GM23338 (cell line): ENCODE measurements around the gene NDUFA13. TPM values are rescaled to one million over a fixed set of nuclear protein-coding genes. Genes with fewer than 3 reads are reported as not detected.

Experiments
- ATAC-seq: fragments of 200-7000 bp; cut with Tn5 transposase; 3 replicates; pipeline ENCODE4 v1.9.1; 2020
- DNase-seq: peaks from one replicate; pipeline ENCODE4 v3.0.0-alpha.2; 2015; ENCODE audit warnings: low spot score
- H2AFZ ChIP-seq: fragments of 200-600 bp; sonication (generic); 2 replicates; pipeline ENCODE4 v1.8.0; 2016; ENCODE audit warnings: antibody characterized with exemption, mild to moderate bottlenecking, moderate library complexity
- H3F3A ChIP-seq: fragments of 200-600 bp; sonication (generic); replicated peaks from 2 replicates; pipeline ENCODE4 v1.8.0; 2017; ENCODE audit warnings: antibody characterized with exemption, mixed run types, low read depth
- H3K27ac ChIP-seq: fragments of 200-600 bp; sonication (generic); 2 replicates; pipeline ENCODE4 v1.6.1; 2016; ENCODE audit warnings: low read depth
- H3K27me3 ChIP-seq: fragments of 200-600 bp; sonication (generic); 2 replicates; pipeline ENCODE4 v1.8.0; 2016; ENCODE audit warnings: mild to moderate bottlenecking, mixed run types, moderate library complexity; ENCODE audit not compliant: insufficient read depth
- H3K36me3 ChIP-seq: fragments of 200-600 bp; sonication (generic); 2 replicates; pipeline ENCODE4 v1.8.0; 2016; ENCODE audit warnings: mild to moderate bottlenecking; ENCODE audit not compliant: insufficient read depth
- H3K4me1 ChIP-seq: fragments of 200-600 bp; sonication (generic); 2 replicates; pipeline ENCODE4 v1.8.0; 2016; ENCODE audit warnings: mild to moderate bottlenecking, moderate library complexity; ENCODE audit not compliant: insufficient read depth
- H3K4me2 ChIP-seq: fragments of 200-600 bp; sonication (generic); 2 replicates; pipeline ENCODE4 v1.7.1; 2017; ENCODE audit warnings: mixed run types
- H3K4me3 ChIP-seq: fragments of 200-600 bp; sonication (generic); 2 replicates; pipeline ENCODE4 v1.6.1; 2016; ENCODE audit warnings: mixed run types
- H3K79me2 ChIP-seq: fragments of 200-600 bp; sonication (generic); replicated peaks from 2 replicates; pipeline ENCODE4 v1.8.0; 2017; ENCODE audit warnings: mild to moderate bottlenecking; ENCODE audit not compliant: insufficient read depth
- H3K9me2 ChIP-seq: fragments of 200-600 bp; sonication (generic); 2 replicates; pipeline ENCODE4 v1.8.0; 2017; ENCODE audit not compliant: insufficient read depth
- H4K20me1 ChIP-seq: fragments of 200-600 bp; sonication (generic); replicated peaks from 2 replicates; pipeline ENCODE4 v1.8.0; 2017; ENCODE audit warnings: mild to moderate bottlenecking; ENCODE audit not compliant: insufficient read depth
- H3K27ac Mint-ChIP-seq: 2 replicates; pipeline ENCODE4 v1.8.0; 2020; ENCODE audit warnings: inconsistent platforms, mild to moderate bottlenecking, moderate library complexity, mixed read lengths
- H3K27me3 Mint-ChIP-seq: 3 replicates; pipeline ENCODE4 v1.8.0; 2022; ENCODE audit warnings: low read depth, mild to moderate bottlenecking, moderate library complexity, mixed read lengths, inconsistent platforms; ENCODE audit not compliant: insufficient read depth, poor library complexity
- H3K36me3 Mint-ChIP-seq: 3 replicates; pipeline ENCODE4 v1.8.0; 2021; ENCODE audit warnings: low read depth, mild to moderate bottlenecking, inconsistent platforms, moderate library complexity, mixed read lengths
- H3K4me1 Mint-ChIP-seq: 3 replicates; pipeline ENCODE4 v1.8.0; 2020; ENCODE audit warnings: mild to moderate bottlenecking, inconsistent platforms, mixed read lengths
- H3K4me3 Mint-ChIP-seq: 3 replicates; pipeline ENCODE4 v1.8.0; 2021; ENCODE audit warnings: moderate library complexity, mild to moderate bottlenecking, inconsistent platforms, mixed read lengths
- H3K9me3 Mint-ChIP-seq: 3 replicates; pipeline ENCODE4 v1.8.0; 2020; ENCODE audit warnings: moderate library complexity, mild to moderate bottlenecking, inconsistent platforms, mixed read lengths
- CREB1 ChIP-seq: fragments of 250-450 bp; sonication (Bioruptor Pico); IDR thresholded peaks from 2 replicates; pipeline ENCODE4 v1.5.0; 2020; ENCODE audit warnings: low read depth, mild to moderate bottlenecking, moderate library complexity
- CTCF ChIP-seq, 2 experiments: fragments of 200-600 bp in 1 of 2; sonication (generic) in 1 of 2; conservative IDR thresholded peaks; 2 replicates each; pipeline versions ENCODE4 v1.5.1 to v1.6.1; 2016 to 2017; ENCODE audit warnings: antibody characterized with exemption in 2 of 2, low read depth in 2 of 2, mild to moderate bottlenecking in 2 of 2, moderate library complexity in 1 of 2
- ETS1 ChIP-seq: IDR thresholded peaks from 2 replicates; pipeline ENCODE4 v1.6.1; 2016; ENCODE audit warnings: antibody characterized with exemption
- EZH2 ChIP-seq: fragments of 200-600 bp; sonication (generic); IDR thresholded peaks from one replicate; pipeline ENCODE4 v1.8.0; 2017; ENCODE audit warnings: antibody characterized with exemption, mild to moderate bottlenecking, low read depth; ENCODE audit not compliant: unreplicated experiment
- EZH2phosphoT487 ChIP-seq: fragments of 200-600 bp; sonication (generic); IDR thresholded peaks from one replicate; pipeline ENCODE4 v1.8.1; 2018; ENCODE audit warnings: antibody characterized with exemption; ENCODE audit not compliant: unreplicated experiment
- JUNB ChIP-seq: IDR thresholded peaks from one replicate; pipeline ENCODE4 v1.6.1; 2016; ENCODE audit warnings: antibody characterized with exemption; ENCODE audit not compliant: unreplicated experiment
- NANOG ChIP-seq: IDR thresholded peaks from 2 replicates; pipeline ENCODE4 v1.6.1; 2016; ENCODE audit warnings: antibody characterized with exemption, borderline replicate concordance
- POLR2AphosphoS5 ChIP-seq: IDR thresholded peaks from 2 replicates; pipeline ENCODE4 v1.6.1; 2016; ENCODE audit warnings: antibody characterized with exemption, low read depth
- REST ChIP-seq: IDR thresholded peaks from one replicate; pipeline ENCODE4 v1.6.1; 2018; ENCODE audit warnings: antibody characterized with exemption; ENCODE audit not compliant: unreplicated experiment
- STAT1 ChIP-seq: IDR thresholded peaks from one replicate; pipeline ENCODE4 v1.6.1; 2016; ENCODE audit warnings: antibody characterized with exemption; ENCODE audit not compliant: unreplicated experiment
- ZNF114 ChIP-seq: fragments of 250-450 bp; sonication (Bioruptor Pico); IDR thresholded peaks from 2 replicates; pipeline ENCODE4 v1.5.0; 2020; ENCODE audit warnings: mild to moderate bottlenecking, moderate library complexity
- ZNF331 ChIP-seq: fragments of 250-450 bp; sonication (Bioruptor Pico); IDR thresholded peaks from 2 replicates; pipeline ENCODE4 v1.5.0; 2020; ENCODE audit warnings: low read depth, mild to moderate bottlenecking, moderate library complexity
- polyA plus RNA-seq: library from polyadenylated mRNA; unstranded; fragments of >200 nt; fragmentation: Nextera tagmentation; extraction: Ambion mirVana; gene quantifications from 2 replicates; pipeline ENCODE4 v1.2.1, GENCODE V29; 2016
- total RNA-seq: library from RNA; depleted of rRNA; stranded (reverse); fragments of >200 nt; shearing (Covaris generic); gene quantifications from 2 replicates; pipeline ENCODE4 v1.2.3, GENCODE V29; 2014

The NDUFA13 gene
- total and polyA plus RNA-seq, 2 experiments from 2014 or later, result 143 to 598 TPM

- peaks cover 56% of the 10 kb centered on the region for H4K20me1 ChIP-seq
- peaks cover 9% of the 10 kb centered on the region for H3K27me3 Mint-ChIP-seq
- H3K9me2 ChIP-seq, result no peaks in the 10 kb centered on the region
- peaks cover 59% of the 10 kb centered on the region for H3K4me1 Mint-ChIP-seq
- H2AFZ ChIP-seq, result no peak overlapping the region
- H3K27me3 ChIP-seq, result no peaks in the 10 kb centered on the region
- peaks cover 36% of the 10 kb centered on the region for H3K36me3 Mint-ChIP-seq
- peak overlapping the region; percentile 55; the same call in 1 of the 2 replicates for H3K27ac ChIP-seq
- peaks cover 95% of the 10 kb centered on the region for H3K79me2 ChIP-seq
- H3K4me1 ChIP-seq, result peaks cover 30% of the 10 kb centered on the region
- peak; percentile 82 for DNase-seq
- peak overlapping the region; percentile 64 for H3K27ac Mint-ChIP-seq
- H3K4me3 Mint-ChIP-seq, result peak overlapping the region; percentile 50
- TF ChIP-seq ZNF331 (CRISPR knock-in tag) (no peak), ZNF114 (CRISPR knock-in tag) (no peak), NANOG (no peak), CTCF (conservative IDR thresholded peaks at IDR 0.05; ENCODE audit: low read depth in 2 of 2) (peak; percentile 59 to 82), POLR2AphosphoS5 (0 out of 2 replicates have a peak, but pooled peaks have one; percentile 20)
- H3K36me3 ChIP-seq, result peaks cover 3% of the 10 kb centered on the region; the same call in 1 of the 2 replicates
- H3F3A ChIP-seq, result peaks cover 7% of the 10 kb centered on the region; the same call in 1 of the 2 replicates
- H3K4me3 ChIP-seq, result peak overlapping the region; percentile 39
- H3K9me3 Mint-ChIP-seq, result no peaks in the 10 kb centered on the region
- peak overlapping the region; percentile 69 for H3K4me2 ChIP-seq
- peak; percentile 75 for ATAC-seq
These were observed 39.9 kb upstream of the NDUFA13 start for GRCh38 chr19:19475849-19476828.

GRCh38 chr19:19477705-19478383, 38.2 kb upstream of the NDUFA13 start:
- peaks cover 3% of the 10 kb centered on the region; the same call in 1 of the 2 replicates for H3K36me3 ChIP-seq
- peaks cover 9% of the 10 kb centered on the region for H3K27me3 Mint-ChIP-seq
- H3K9me2 ChIP-seq, result no peaks in the 10 kb centered on the region
- DNase-seq (no peak), ATAC-seq (no peak)
- H2AFZ ChIP-seq, result no peak overlapping the region
- H3K4me1 Mint-ChIP-seq, result peaks cover 61% of the 10 kb centered on the region
- TF ChIP-seq NANOG (no peak), STAT1 (no peak), ZNF114 (CRISPR knock-in tag) (no peak), CREB1 (CRISPR knock-in tag) (no peak), REST (no peak), JUNB (no peak), EZH2 (no peak), ZNF331 (CRISPR knock-in tag) (no peak), POLR2AphosphoS5 (no peak), CTCF (conservative IDR thresholded peaks at IDR 0.05; ENCODE audit: low read depth in 2 of 2) (no peak), ETS1 (no peak), EZH2phosphoT487 (no peak)
- peaks cover 7% of the 10 kb centered on the region; the same call in 1 of the 2 replicates for H3F3A ChIP-seq
- no peak overlapping the region for H3K4me3 ChIP-seq
- peaks cover 29% of the 10 kb centered on the region for H3K36me3 Mint-ChIP-seq
- H3K27ac Mint-ChIP-seq, result no peak overlapping the region
- H3K4me2 ChIP-seq, result no peak overlapping the region
- peaks cover 59% of the 10 kb centered on the region for H4K20me1 ChIP-seq
- H3K4me1 ChIP-seq, result peaks cover 30% of the 10 kb centered on the region
- H3K79me2 ChIP-seq, result peaks cover 95% of the 10 kb centered on the region
- no peaks in the 10 kb centered on the region for H3K27me3 ChIP-seq
- no peaks in the 10 kb centered on the region for H3K9me3 Mint-ChIP-seq
- H3K27ac ChIP-seq, result no peak overlapping the region
- no peak overlapping the region; the same call in 2 of the 3 replicates for H3K4me3 Mint-ChIP-seq
